ENCODE measurements around the gene ADI1.

Gene ADI1

DNA sequence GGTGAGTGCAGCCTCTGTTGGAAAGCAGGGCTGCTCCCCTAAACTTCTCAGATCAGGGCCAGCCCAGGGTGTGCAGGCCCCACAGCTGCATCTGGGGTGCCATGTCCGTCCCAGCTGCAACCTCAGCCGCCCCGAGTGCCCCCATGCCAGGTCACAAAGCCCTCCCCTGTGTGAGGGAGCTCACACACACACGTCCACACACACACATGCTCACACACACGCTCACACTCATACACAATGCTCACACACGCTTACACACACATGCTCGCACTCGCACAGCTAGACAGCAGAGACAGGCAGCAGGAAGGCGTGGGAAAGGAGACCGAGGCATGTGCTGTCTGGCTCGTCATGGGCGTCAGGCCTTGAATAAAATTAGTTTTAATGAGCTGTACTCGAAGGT is 55.4 kb downstream of the ADI1 start:
- peaks cover 21% of the 10 kb centered on the region for H3K36me3 ChIP-seq (ENCODE audit: control insufficient read depth, insufficient read depth, low read length)
- no peak for DNase-seq (ENCODE audit: extremely low read depth, insufficient read length)
- H3K27me3 ChIP-seq (replicated peaks; ENCODE audit: control insufficient read depth, insufficient read depth, low read length) = no peaks in the 10 kb centered on the region
- no peak for TF ChIP-seq CTCF (IDR thresholded peaks at IDR 0.05; ENCODE audit: insufficient read depth, low read length, poor library complexity, severe bottlenecking)
- H3K4me3 ChIP-seq (replicated peaks; ENCODE audit: low read depth, low read length) = no peak overlapping the region

DNA sequence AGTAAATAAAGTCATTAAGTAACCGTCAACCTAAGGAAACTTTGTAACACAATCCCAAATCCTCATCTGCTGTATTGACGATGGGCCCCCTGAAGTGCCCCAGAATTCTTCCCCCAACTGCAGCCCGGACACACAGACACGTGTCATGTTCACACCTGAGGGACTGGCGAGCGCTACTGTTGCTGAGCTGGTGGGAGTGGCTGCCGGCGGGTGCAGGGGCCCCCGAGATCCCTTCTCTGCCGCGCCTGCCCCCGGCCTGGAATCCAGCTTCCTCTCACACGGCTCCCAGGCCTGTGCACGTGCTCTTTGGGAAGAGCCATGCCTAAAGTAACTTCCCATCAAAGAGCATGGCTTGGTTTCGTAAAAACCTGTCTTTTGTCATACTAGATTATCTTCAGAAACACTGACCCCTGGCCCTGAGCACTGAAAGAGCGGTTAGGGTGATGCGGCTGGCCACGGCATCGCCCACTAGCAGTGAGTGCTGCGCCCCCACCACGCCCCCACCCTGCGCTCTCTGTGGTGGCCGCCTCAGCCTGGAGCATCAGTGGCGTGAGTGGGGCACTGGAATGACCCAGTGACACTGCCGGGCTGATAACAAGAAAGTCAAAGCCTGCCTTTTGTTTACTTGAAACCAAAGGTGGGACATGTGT is 56.0 kb downstream of the ADI1 start:
- Histone ChIP-seq H3K4me3 (replicated peaks; ENCODE audit: low read depth, low read length) (no peak overlapping the region), H3K36me3 (ENCODE audit: control insufficient read depth, insufficient read depth, low read length) (peaks cover 16% of the 10 kb centered on the region), H3K27me3 (replicated peaks; ENCODE audit: control insufficient read depth, insufficient read depth, low read length) (no peaks in the 10 kb centered on the region)
- no peak for DNase-seq (ENCODE audit: extremely low read depth, insufficient read length)
- TF ChIP-seq CTCF (IDR thresholded peaks at IDR 0.05; ENCODE audit: insufficient read depth, low read length, poor library complexity, severe bottlenecking) = no peak

GRCh38 chr2:3462493-3463104 is 56.7 kb downstream of the ADI1 start:
- no peak overlapping the region for H3K4me3 ChIP-seq (replicated peaks; ENCODE audit: low read depth, low read length)
- peaks cover 18% of the 10 kb centered on the region for H3K36me3 ChIP-seq (ENCODE audit: control insufficient read depth, insufficient read depth, low read length)
- no peak for TF ChIP-seq CTCF (IDR thresholded peaks at IDR 0.05; ENCODE audit: insufficient read depth, low read length, poor library complexity, severe bottlenecking)
- DNase-seq (ENCODE audit: extremely low read depth, insufficient read length) = no peak
- H3K27me3 ChIP-seq (replicated peaks; ENCODE audit: control insufficient read depth, insufficient read depth, low read length) = no peaks in the 10 kb centered on the region

- peak overlapping the region; percentile 40 for H3K4me3 ChIP-seq (replicated peaks; ENCODE audit: low read depth, low read length)
- peak; percentile 79 for TF ChIP-seq CTCF (IDR thresholded peaks at IDR 0.05; ENCODE audit: insufficient read depth, low read length, poor library complexity, severe bottlenecking)
- H3K36me3 ChIP-seq (ENCODE audit: control insufficient read depth, insufficient read depth, low read length) = peaks cover 16% of the 10 kb centered on the region
- DNase-seq (ENCODE audit: extremely low read depth, insufficient read length) = peak; percentile 43
- H3K27me3 ChIP-seq (replicated peaks; ENCODE audit: control insufficient read depth, insufficient read depth, low read length) = no peaks in the 10 kb centered on the region
These were observed 57.4 kb downstream of the ADI1 start for GRCh38 chr2:3461801-3462492.

DNA sequence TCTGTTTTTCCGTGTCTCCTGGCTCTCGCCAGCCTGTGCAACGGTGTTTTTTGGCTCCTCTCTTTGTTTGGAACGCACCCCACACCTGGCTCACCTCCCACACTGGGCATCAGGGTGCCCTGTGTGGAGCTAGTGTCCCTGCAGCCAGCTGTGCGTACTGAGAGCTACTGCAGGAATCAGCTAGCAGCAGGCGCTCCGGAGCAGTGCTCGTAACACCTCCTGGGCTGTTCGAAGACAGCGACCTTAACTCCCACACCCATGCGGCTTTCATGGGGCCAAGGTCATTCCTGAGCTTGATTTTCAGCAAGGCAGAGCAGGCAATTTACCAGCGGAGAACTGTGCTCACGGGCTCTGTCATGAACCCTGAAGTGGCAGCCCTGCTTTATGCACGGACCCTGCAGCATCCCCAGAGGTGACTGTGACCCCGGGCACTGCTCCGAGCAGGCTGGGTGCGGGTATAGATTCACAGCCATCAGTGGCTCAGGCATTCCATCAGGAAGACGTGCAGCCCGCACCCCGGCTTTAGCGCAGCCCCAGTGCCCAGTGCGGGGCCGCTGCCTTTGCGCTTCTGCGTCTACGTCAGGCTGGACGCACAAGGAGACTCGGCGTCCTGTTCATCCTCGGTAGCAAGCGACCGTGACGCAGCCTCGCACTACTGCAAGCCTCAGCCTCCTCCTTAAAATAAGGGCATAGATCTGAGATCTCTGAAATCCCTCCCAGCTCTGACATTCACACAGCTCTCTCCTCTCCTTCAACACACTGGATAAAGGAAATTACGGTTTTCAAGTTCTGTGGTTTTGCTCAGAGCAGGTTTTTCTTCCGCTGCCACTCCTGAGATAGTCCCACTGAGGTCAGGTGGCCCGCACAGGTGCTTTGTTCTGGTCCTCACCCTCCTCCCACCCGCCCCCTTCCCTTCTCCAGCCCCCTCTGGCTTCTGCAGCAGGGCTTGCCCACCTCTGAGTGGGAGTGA is 58.2 kb downstream of the ADI1 start:
- DNase-seq (ENCODE audit: extremely low read depth, insufficient read length) = no peak
- TF ChIP-seq CTCF (IDR thresholded peaks at IDR 0.05; ENCODE audit: insufficient read depth, low read length, poor library complexity, severe bottlenecking) = no peak
- peak overlapping the region; percentile 26; the same call in 1 of the 2 replicates for H3K4me3 ChIP-seq (replicated peaks; ENCODE audit: low read depth, low read length)
- peaks cover 15% of the 10 kb centered on the region for H3K36me3 ChIP-seq (ENCODE audit: control insufficient read depth, insufficient read depth, low read length)
- H3K27me3 ChIP-seq (replicated peaks; ENCODE audit: control insufficient read depth, insufficient read depth, low read length) = no peaks in the 10 kb centered on the region
